ENCODE measurements around the gene ARHGAP22.
A peak's percentile ranks its signal among the peaks of the same experiment; 100 is the strongest.

Gene ARHGAP22

GRCh38 chr10:48564466-48565160 is 40.3 kb downstream of the ARHGAP22 start:
- in situ Hi-C loops (cut with HindIII; ENCODE audit: low pct_unique_long_range_greater_than_20kb, low sequenced_read_pairs), result no loop called here

DNA sequence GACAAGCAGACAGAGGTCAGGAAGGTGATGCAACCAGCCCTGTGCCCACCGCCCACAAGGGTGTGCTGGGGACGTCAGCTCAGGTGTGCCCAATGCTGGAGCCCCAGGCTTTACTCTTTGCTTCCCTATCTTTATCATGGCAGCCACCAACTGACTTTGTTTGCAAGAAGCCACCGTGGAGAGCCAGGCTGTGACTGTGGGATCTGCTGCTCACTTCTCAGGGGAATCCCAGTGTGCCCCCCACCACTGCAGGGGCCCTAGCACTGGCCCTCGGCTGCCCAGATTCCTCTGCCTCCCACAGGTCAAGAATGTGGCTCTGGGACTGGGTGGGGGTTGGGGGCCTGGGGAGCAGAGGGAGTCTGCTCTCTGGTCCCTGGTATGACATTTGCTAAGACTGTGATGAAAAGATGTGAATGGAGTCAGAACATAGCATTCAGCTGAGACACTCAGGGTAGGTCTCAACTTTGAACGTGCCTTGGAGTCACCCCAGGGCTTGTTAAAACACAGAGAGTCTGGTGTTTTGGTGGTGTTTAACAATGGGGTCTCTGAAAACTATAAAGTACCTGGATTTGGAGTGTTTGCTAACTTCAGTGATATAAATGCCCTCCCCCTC is 47.3 kb downstream of the ARHGAP22 start:
- in situ Hi-C loops (cut with HindIII; ENCODE audit: low pct_unique_long_range_greater_than_20kb, low sequenced_read_pairs), result no loop called here
- DNase-seq (ENCODE audit: low read depth in 1 of 2, low spot score in 1 of 2), result no peak
- TF ChIP-seq JUND (IDR thresholded peaks at IDR 0.05; ENCODE audit: low read depth), result no peak

More at GRCh38 chr10:48564466-48565160, 40.3 kb downstream of the ARHGAP22 start:
- no peak for DNase-seq (ENCODE audit: low read depth in 1 of 2, low spot score in 1 of 2)
- no peak for TF ChIP-seq JUND (IDR thresholded peaks at IDR 0.05; ENCODE audit: low read depth)

DNA sequence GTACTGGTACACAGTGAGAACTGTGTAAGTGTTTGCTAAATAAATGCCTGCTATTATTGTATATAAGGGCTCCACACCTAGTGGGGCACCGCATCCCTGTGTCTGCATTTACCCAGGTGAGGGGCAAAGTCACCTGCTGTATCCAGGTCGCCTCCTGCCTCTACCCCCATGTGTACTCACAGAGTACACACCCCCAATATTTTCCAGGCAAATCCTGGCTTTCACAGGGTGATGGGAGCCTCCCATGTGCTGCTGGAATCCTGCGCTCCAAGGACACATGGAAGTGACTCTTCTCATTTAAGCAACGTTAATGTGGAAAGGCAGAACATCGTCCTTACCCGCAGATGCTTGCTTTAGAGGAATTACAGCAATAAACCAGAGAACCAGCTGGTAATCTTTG is 48.2 kb downstream of the ARHGAP22 start:
- no peak for DNase-seq (ENCODE audit: low read depth in 1 of 2, low spot score in 1 of 2)
- no peak for TF ChIP-seq JUND (IDR thresholded peaks at IDR 0.05; ENCODE audit: low read depth)
- in situ Hi-C loops (cut with HindIII; ENCODE audit: low pct_unique_long_range_greater_than_20kb, low sequenced_read_pairs), result no loop called here

DNA sequence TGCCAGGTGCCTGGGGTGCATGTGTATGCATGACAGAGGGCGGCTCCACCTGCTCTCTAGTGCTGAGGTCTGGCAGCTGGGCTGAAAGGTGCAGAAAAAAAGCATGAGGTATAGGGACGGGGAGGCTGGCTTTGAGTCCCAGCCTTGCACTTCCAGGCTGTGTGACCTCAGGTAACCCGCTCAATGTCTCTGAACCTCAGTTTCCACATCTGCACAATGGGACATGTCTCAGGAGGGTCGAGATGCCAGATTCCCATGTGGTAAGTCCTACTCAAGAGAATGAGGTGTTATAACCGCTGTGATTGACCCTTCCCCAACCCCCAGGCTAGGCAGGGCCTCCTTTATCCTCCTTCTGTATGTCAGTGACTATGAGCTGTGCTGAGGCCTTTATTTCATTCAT is 48.8 kb downstream of the ARHGAP22 start:
- DNase-seq (ENCODE audit: low read depth in 1 of 2, low spot score in 1 of 2), result no peak
- in situ Hi-C loops (cut with HindIII; ENCODE audit: low pct_unique_long_range_greater_than_20kb, low sequenced_read_pairs), result no loop called here
- TF ChIP-seq JUND (IDR thresholded peaks at IDR 0.05; ENCODE audit: low read depth), result no peak

DNA sequence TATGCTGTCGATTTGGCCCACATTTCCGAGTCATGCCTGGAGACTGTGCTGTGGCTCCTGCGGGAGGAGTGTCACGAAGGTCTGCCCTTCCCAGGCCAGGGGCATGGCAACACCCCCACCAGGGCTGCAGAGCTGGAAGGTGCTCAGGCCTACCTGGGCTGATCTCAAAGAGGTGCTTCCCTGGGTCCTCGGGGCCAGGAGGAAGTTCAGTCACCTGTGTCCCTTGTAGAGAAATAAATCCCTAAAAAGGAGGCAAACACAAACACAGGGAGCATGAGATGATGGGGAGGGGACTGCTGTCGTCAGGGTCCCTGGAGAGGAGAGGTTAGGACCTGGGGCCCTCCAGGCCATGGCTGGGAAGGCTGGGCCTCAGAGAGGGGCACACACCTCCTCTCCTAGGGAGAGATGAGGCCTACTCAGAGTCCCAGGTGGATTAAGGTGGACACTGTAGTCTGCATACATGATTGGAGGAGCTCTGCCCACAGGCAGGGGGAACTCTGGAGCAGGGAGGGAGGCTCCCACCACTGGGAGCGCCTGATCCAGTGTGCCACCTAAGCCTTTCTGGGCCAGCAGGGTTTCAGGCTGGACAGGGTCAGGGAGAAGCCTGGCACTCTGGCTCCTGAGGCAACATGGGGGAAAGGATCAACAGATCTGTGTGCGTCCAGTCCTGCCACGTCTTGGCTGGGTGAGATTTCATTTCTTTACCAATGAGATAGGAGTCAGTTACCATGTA is 49.4 kb downstream of the ARHGAP22 start:
- no peak for DNase-seq (ENCODE audit: low read depth in 1 of 2, low spot score in 1 of 2)
- no peak for TF ChIP-seq JUND (IDR thresholded peaks at IDR 0.05; ENCODE audit: low read depth)
- in situ Hi-C loops (cut with HindIII; ENCODE audit: low pct_unique_long_range_greater_than_20kb, low sequenced_read_pairs), result no loop called here

GRCh38 chr10:48554656-48555055 is 50.2 kb downstream of the ARHGAP22 start:
- no peak for DNase-seq (ENCODE audit: low read depth in 1 of 2, low spot score in 1 of 2)
- in situ Hi-C loops (cut with HindIII; ENCODE audit: low pct_unique_long_range_greater_than_20kb, low sequenced_read_pairs), result no loop called here
- no peak for TF ChIP-seq JUND (IDR thresholded peaks at IDR 0.05; ENCODE audit: low read depth)

GRCh38 chr10:48554246-48554645 is 50.6 kb downstream of the ARHGAP22 start:
- in situ Hi-C loops (cut with HindIII; ENCODE audit: low pct_unique_long_range_greater_than_20kb, low sequenced_read_pairs), result no loop called here
- no peak for DNase-seq (ENCODE audit: low read depth in 1 of 2, low spot score in 1 of 2)
- TF ChIP-seq JUND (IDR thresholded peaks at IDR 0.05; ENCODE audit: low read depth), result no peak

DNA sequence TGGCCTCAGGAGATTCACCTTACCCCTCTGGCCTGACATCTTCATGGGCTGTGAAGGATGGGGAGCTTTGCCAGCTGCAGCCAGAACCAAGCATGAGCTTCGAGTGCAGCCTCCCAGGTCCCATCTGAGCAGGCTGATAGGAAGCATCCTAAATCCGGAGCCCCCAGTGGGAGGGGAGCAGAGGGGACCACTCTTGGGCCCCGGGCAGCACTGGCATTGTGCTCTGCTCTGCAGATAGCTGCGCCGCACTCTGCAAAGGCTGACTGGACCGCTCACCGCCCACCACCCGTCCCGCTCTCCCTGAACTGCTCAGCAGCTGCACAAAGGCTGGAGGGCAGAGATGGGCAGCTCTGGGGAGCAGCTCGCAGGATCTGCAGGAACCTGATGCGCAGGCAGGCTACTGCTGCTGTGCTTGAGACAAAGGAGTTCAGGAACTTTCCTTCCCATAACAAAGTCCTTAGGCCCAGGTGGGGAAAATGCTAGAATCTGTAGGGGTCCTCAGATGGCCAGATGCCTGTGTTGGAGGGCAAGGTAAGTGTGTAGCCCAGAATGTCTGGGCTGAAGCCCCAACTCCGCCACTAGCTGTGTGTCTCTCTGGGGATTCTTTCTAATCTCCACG is 51.8 kb downstream of the ARHGAP22 start:
- no peak for DNase-seq (ENCODE audit: low read depth in 1 of 2, low spot score in 1 of 2)
- in situ Hi-C loops (cut with HindIII; ENCODE audit: low pct_unique_long_range_greater_than_20kb, low sequenced_read_pairs), result no loop called here
- TF ChIP-seq JUND (IDR thresholded peaks at IDR 0.05; ENCODE audit: low read depth), result no peak

DNA sequence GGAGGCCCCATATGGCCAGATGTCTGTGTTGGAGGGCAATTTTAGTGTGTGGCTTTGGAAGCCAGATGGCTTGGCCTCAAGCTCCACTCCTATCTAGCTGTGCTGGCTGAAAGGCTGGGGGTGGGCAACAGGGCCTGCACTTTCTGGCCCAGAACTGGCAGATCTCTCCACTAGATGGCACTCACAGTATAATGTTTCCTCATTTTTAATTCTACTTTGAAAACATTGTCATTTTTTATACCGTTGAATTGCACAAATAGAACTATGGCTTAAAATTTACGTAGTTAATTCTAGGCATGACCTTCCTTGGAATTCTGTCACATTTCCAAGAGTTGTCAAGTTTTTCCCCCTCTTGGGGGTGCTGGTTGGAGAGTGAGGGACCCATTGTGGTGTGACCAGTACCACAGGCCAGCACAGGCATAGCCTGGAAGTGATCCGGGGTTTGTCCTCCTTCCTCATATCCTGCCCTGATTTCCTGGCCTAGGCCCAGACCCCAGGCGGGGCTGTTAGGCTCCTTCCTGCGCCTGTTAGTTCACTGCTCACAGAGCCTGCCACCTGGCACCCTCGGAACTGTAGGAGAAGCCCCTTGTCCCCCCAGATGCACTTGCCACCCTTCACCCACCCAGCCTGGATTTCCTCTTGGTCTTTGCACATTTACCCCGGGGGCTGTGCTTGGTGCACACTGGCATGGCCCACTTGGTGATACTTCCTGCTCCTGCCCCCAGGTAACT is 52.8 kb downstream of the ARHGAP22 start:
- in situ Hi-C loops (cut with HindIII; ENCODE audit: low pct_unique_long_range_greater_than_20kb, low sequenced_read_pairs), result no loop called here
- DNase-seq (ENCODE audit: low read depth in 1 of 2, low spot score in 1 of 2), result peak; percentile 50 to 64
- TF ChIP-seq JUND (IDR thresholded peaks at IDR 0.05; ENCODE audit: low read depth), result no peak

GRCh38 chr10:48550977-48551376 is 53.9 kb downstream of the ARHGAP22 start:
- DNase-seq (ENCODE audit: low read depth in 1 of 2, low spot score in 1 of 2), result no peak
- TF ChIP-seq JUND (IDR thresholded peaks at IDR 0.05; ENCODE audit: low read depth), result no peak
- in situ Hi-C loops (cut with HindIII; ENCODE audit: low pct_unique_long_range_greater_than_20kb, low sequenced_read_pairs), result no loop called here

- in situ Hi-C loops (cut with HindIII; ENCODE audit: low pct_unique_long_range_greater_than_20kb, low sequenced_read_pairs), result no loop called here
- no peak for DNase-seq (ENCODE audit: low read depth in 1 of 2, low spot score in 1 of 2)
- TF ChIP-seq JUND (IDR thresholded peaks at IDR 0.05; ENCODE audit: low read depth), result no peak
These were observed 54.7 kb downstream of the ARHGAP22 start for GRCh38 chr10:48550071-48550691.

- in situ Hi-C loops (cut with HindIII; ENCODE audit: low pct_unique_long_range_greater_than_20kb, low sequenced_read_pairs), result no loop called here
- DNase-seq (ENCODE audit: low read depth in 1 of 2, low spot score in 1 of 2), result no peak
- no peak for TF ChIP-seq JUND (IDR thresholded peaks at IDR 0.05; ENCODE audit: low read depth)
These were observed 55.6 kb downstream of the ARHGAP22 start for GRCh38 chr10:48549236-48549635.
